RWPE1 (cell line): ENCODE measurements around the gene TANGO2.

Experiments
- CTCF ChIA-PET: fragments of 350-600 bp; sonication (Branson Sonifier 250); formaldehyde crosslinking; extraction: SDS; loops from one replicate; lab custom pipeline; 2021; lab: Yijun Ruan, JAX
- POLR2A ChIA-PET: fragments of 400-600 bp; formaldehyde crosslinking; extraction: SDS; loops from one replicate; lab custom pipeline; 2020; ENCODE audit warnings: antibody characterized with exemption; ENCODE audit not compliant: low non-redundant PET; lab: Yijun Ruan, JAX
- DNase-seq: peaks from one replicate; pipeline ENCODE4 v3.0.0; 2012; ENCODE audit warnings: low spot score
- H3K27ac ChIP-seq: fragments of 450-650 bp; 2 replicates; pipeline ENCODE4 v1.5.1; 2017
- TF ChIP-seq, protein P1 (sequence below): fragments of 450-650 bp; conservative IDR thresholded peaks from 2 replicates; pipeline ENCODE4 v1.5.1; 2017; ENCODE audit warnings: low read depth, mild to moderate bottlenecking

Gene TANGO2

DNA sequence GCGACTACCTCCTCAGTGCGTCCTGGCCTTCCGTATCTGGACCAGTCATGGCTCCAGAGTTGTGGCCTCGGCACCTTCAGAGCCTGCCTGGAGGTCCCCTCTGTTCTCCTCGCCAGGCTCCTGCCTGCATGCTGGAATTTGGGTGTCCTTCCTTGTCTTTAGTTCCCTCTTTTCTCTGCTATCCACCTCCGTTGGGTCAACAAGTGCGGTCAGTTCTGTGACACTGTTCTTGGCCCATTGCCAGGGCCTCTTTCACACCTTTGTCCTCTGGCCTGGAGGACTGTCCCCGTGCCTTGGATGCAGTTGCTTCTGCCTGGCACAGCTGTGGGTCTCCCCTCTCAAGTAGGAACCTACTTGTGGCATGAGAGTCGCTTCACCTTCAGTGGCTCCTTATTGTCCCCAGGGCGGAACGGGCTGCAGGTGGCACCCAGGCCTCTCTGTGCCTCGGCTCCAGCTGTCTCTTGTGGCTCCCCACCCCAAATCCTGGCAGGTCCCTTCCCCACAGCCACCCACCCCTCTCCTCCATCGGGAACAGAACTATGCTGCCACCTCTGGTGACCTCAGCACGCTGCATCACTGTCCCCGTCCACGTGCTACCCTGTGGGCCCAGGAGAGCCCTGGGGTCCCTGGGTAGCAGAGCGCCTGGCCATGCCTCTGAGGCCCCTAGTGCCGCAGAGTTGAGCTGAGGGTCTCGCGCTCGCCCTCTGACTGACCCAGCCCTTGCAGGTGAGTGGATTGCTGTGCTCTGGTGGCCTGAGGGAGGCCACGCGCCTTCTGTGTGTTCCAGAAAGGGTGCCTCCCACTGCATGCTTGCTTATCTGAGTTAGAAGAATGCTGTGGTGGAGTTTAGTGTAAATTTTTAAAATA is 63.9 kb downstream of the TANGO2 start:
- no peak for DNase-seq
- TF ChIP-seq, protein P1, sequence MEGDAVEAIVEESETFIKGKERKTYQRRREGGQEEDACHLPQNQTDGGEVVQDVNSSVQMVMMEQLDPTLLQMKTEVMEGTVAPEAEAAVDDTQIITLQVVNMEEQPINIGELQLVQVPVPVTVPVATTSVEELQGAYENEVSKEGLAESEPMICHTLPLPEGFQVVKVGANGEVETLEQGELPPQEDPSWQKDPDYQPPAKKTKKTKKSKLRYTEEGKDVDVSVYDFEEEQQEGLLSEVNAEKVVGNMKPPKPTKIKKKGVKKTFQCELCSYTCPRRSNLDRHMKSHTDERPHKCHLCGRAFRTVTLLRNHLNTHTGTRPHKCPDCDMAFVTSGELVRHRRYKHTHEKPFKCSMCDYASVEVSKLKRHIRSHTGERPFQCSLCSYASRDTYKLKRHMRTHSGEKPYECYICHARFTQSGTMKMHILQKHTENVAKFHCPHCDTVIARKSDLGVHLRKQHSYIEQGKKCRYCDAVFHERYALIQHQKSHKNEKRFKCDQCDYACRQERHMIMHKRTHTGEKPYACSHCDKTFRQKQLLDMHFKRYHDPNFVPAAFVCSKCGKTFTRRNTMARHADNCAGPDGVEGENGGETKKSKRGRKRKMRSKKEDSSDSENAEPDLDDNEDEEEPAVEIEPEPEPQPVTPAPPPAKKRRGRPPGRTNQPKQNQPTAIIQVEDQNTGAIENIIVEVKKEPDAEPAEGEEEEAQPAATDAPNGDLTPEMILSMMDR = peak; percentile 46
- CTCF ChIA-PET = no interaction called here
- peak overlapping the region; percentile 34 for H3K27ac ChIP-seq
- POLR2A ChIA-PET = no interaction called here

DNA sequence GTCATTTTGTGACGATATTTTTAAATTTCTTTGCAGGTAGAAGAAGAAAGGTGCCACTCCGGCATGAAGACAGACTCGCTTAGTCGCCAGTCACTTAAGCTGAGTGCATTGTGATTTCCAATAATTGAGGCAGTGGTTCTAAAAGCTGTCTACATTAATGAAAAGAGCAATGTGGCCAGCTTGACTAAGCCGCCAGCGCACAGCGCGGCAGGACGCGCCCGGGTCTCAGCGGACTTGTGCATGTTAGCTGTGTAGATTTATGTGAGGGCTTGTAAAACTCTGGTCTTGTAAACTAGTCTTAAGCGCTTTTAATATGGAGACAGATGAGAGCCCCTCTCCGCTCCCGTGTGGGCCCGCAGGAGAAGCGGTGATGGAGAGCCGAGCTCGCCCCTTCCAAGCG is 64.7 kb downstream of the TANGO2 start:
- no peak for DNase-seq
- POLR2A ChIA-PET = no interaction called here
- TF ChIP-seq, protein P1 = no peak
- CTCF ChIA-PET = no interaction called here
- no peak overlapping the region for H3K27ac ChIP-seq

DNA sequence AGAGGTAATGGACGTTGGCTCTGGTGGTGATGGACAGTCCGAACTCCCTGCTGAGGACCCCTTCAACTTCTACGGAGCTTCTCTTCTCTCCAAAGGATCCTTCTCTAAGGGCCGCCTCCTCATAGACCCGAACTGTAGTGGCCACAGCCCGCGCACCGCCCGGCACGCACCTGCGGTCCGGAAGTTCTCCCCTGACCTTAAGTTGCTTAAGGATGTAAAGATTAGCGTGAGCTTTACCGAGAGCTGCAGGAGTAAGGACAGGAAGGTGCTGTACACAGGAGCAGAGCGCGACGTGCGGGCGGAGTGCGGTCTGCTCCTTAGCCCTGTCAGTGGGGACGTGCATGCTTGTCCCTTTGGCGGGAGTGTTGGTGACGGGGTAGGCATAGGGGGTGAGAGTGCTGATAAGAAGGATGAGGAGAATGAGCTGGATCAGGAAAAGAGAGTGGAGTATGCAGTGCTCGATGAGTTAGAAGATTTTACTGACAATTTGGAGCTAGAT is 65.2 kb downstream of the TANGO2 start:
- no peak overlapping the region for H3K27ac ChIP-seq
- TF ChIP-seq, protein P1 = no peak
- DNase-seq = no peak
- ChIA-PET CTCF (no interaction called here), POLR2A (no interaction called here)

GRCh38 chr22:20086763-20087162 is 65.9 kb downstream of the TANGO2 start:
- DNase-seq = no peak
- TF ChIP-seq, protein P1 = no peak
- no peak overlapping the region for H3K27ac ChIP-seq
- CTCF ChIA-PET = no interaction called here
- POLR2A ChIA-PET = no interaction called here

- ChIA-PET CTCF (no interaction called here), POLR2A (no interaction called here)
- TF ChIP-seq, protein P1 = no peak
- no peak overlapping the region for H3K27ac ChIP-seq
- no peak for DNase-seq
These were observed 66.7 kb downstream of the TANGO2 start for GRCh38 chr22:20087319-20088262.

DNA sequence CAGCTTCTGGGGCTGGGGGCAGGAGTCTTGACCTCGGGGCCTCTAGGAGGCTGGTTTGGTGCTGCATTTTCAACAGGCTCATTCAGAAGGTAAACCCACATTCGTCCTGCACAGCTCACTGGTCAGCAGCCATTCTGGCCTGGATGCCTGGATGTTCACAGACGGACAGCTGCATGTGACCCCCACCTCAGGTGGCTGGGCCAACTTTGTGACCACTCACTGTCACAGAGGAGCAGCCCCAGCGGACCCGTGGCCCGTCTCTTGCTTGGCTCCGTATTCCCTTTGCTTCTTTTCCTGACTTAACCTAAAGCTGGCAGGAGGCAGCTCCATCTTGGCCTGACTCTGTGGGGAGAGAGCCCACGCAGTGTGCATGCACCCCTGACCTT is 67.3 kb downstream of the TANGO2 start:
- H3K27ac ChIP-seq = no peak overlapping the region
- TF ChIP-seq, protein P1 = no peak
- ChIA-PET CTCF (no interaction called here), POLR2A (no interaction called here)
- no peak for DNase-seq
